CD4-positive, alpha-beta T cell (primary cell): ENCODE measurements around the gene CLEC5A. TPM values are rescaled to one million over a fixed set of nuclear protein-coding genes. Genes with fewer than 3 reads are reported as not detected.
A peak's percentile ranks its signal among the peaks of the same experiment; 100 is the strongest.

Source experiments
- ATAC-seq: fragments of 200-7000 bp; cut with Tn5 transposase; one replicate; pipeline ENCODE4 v1.10.0; 2022; ENCODE audit warnings: mild to moderate bottlenecking; ENCODE audit not compliant: poor library complexity
- CTCF ChIA-PET: fragments of 350-600 bp; sonication (Branson Sonifier 250); formaldehyde crosslinking; loops from one replicate; lab custom pipeline; 2021; ENCODE audit warnings: antibody characterized with exemption, inconsistent platforms; lab: Charles Lee
- POLR2A ChIA-PET: fragments of 350-600 bp; sonication (Branson Sonifier 250); formaldehyde crosslinking; loops from one replicate; lab custom pipeline; 2021; ENCODE audit warnings: antibody characterized with exemption, inconsistent platforms; lab: Charles Lee
- DNase-seq, 14 experiments: peaks; one replicate each; pipeline ENCODE4 v3.0.0-alpha.2; 2013 to 2020; ENCODE audit warnings: mixed read lengths in 2 of 14
- H3K27ac ChIP-seq, 2 donors: one replicate each; pipeline versions ENCODE4 v1.5.1 to v1.7.0; 2013; ENCODE audit warnings: low read length in 2 of 2, low read depth in 1 of 2, mild to moderate bottlenecking in 1 of 2
- H3K27me3 ChIP-seq, 2 experiments: 1 replicate in 1 of 2; 2 replicates in 1 of 2; pipeline versions ENCODE4 v1.6.1 to v1.7.0; 2013; ENCODE audit warnings: low read length in 2 of 2, control low read depth in 1 of 2, mild to moderate bottlenecking in 1 of 2, moderate library complexity in 1 of 2; ENCODE audit not compliant: insufficient read depth in 2 of 2, control insufficient read depth in 1 of 2
- H3K36me3 ChIP-seq: one replicate; pipeline ENCODE4 v1.6.1; 2013; ENCODE audit warnings: low read length, control low read depth; ENCODE audit not compliant: insufficient read depth
- H3K4me1 ChIP-seq: one replicate; pipeline ENCODE4 v1.6.1; 2013; ENCODE audit warnings: low read length, control low read depth; ENCODE audit not compliant: insufficient read depth
- H3K4me3 ChIP-seq: one replicate; pipeline ENCODE4 v1.5.1; 2013; ENCODE audit warnings: mild to moderate bottlenecking, low read length, moderate library complexity
- H3K9me3 ChIP-seq, 2 experiments: 1 replicate in 1 of 2; 2 replicates in 1 of 2; pipeline versions ENCODE4 v1.6.1 to v1.7.0; 2013; ENCODE audit warnings: low read length in 2 of 2, mild to moderate bottlenecking in 2 of 2, control low read depth in 1 of 2, moderate library complexity in 1 of 2; ENCODE audit not compliant: control insufficient read depth in 1 of 2, insufficient read depth in 1 of 2
- H3K27ac Mint-ChIP-seq: one replicate; pipeline ENCODE4 v1.8.0; 2020; ENCODE audit warnings: mixed read lengths
- H3K27me3 Mint-ChIP-seq: one replicate; pipeline ENCODE4 v1.8.0; 2021; ENCODE audit warnings: mixed read lengths
- H3K36me3 Mint-ChIP-seq: one replicate; pipeline ENCODE4 v1.8.0; 2021; ENCODE audit warnings: low read depth, mixed read lengths
- H3K4me1 Mint-ChIP-seq: one replicate; pipeline ENCODE4 v1.8.0; 2021; ENCODE audit warnings: low read depth, mixed read lengths
- H3K4me3 Mint-ChIP-seq: one replicate; pipeline ENCODE4 v1.8.0; 2020; ENCODE audit warnings: mild to moderate bottlenecking, mixed read lengths
- H3K9me3 Mint-ChIP-seq: one replicate; pipeline ENCODE4 v1.8.0; 2020; ENCODE audit warnings: mixed read lengths
- CTCF ChIP-seq: fragments of 200-600 bp; IDR thresholded peaks from one replicate; pipeline ENCODE4 v1.8.0; 2022; ENCODE audit warnings: antibody characterized with exemption, mild to moderate bottlenecking
- intact Hi-C, 2 experiments: fragments of 100-400 bp; cut with DNase I in 1 of 2; cut with micrococcal nuclease in 1 of 2; formaldehyde crosslinking; loops; one replicate each; pipeline versions ENCODE4 v1.15.1 to v1.9.0; 2023 to 2025; cut with DNase I, micrococcal nuclease
- total RNA-seq, 174 experiments: library from RNA in 2 of 174; stranded (reverse) in 2 of 174; gene quantifications; one replicate each; pipeline ENCODE4 v1.2.3 and lab custom pipeline; 2021 to 2026

CLEC5A gene
- total RNA-seq, 2 experiments from 2014 or later, result not detected

GRCh38 chr7:141941075-141941474 lies 5.7 kb downstream of the CLEC5A start:
- Histone ChIP-seq H3K27me3 (no peaks in the 10 kb centered on the region), H3K9me3 (peaks cover 4 to 9% of the 10 kb centered on the region in 2 experiments), H3K4me3 (no peak overlapping the region), H3K4me1 (no peaks in the 10 kb centered on the region), H3K36me3 (no peaks in the 10 kb centered on the region), H3K27ac (no peak overlapping the region)
- no peak overlapping the region for H3K4me3 Mint-ChIP-seq
- DNase-seq (no peak), ATAC-seq (no peak)
- CTCF ChIA-PET, result no interaction called here
- no peaks in the 10 kb centered on the region for H3K27me3 Mint-ChIP-seq
- no peaks in the 10 kb centered on the region for H3K4me1 Mint-ChIP-seq
- H3K36me3 Mint-ChIP-seq, result no peaks in the 10 kb centered on the region
- POLR2A ChIA-PET, result no interaction called here
- intact Hi-C loops, result no loop called here
- H3K27ac Mint-ChIP-seq, result no peak overlapping the region
- TF ChIP-seq CTCF, result no peak
- H3K9me3 Mint-ChIP-seq, result peaks cover 16% of the 10 kb centered on the region

- DNase-seq (no peak), ATAC-seq (no peak)
- Mint-ChIP-seq H3K27me3 (peaks cover 11% of the 10 kb centered on the region), H3K4me1 (no peaks in the 10 kb centered on the region), H3K36me3 (no peaks in the 10 kb centered on the region), H3K4me3 (no peak overlapping the region), H3K27ac (no peak overlapping the region), H3K9me3 (no peaks in the 10 kb centered on the region)
- Histone ChIP-seq H3K4me1 (no peaks in the 10 kb centered on the region), H3K36me3 (no peaks in the 10 kb centered on the region), H3K9me3 (no peaks in the 10 kb centered on the region), H3K27me3 (peaks cover 0 to 2% of the 10 kb centered on the region in 2 experiments), H3K4me3 (no peak overlapping the region), H3K27ac (no peak overlapping the region)
- POLR2A ChIA-PET, result no interaction called here
- intact Hi-C loops, result no loop called here
- CTCF ChIA-PET, result no interaction called here
- no peak for TF ChIP-seq CTCF
Measured at GRCh38 chr7:141930211-141930610, 16.6 kb downstream of the CLEC5A start.

GRCh38 chr7:141928845-141929195 lies 18.0 kb downstream of the CLEC5A start:
- H3K9me3 ChIP-seq, result no peaks in the 10 kb centered on the region
- intact Hi-C loops, result no loop called here
- ATAC-seq (no peak), DNase-seq (peak in 2 of 14 experiments; percentile 13 to 20)
- POLR2A ChIA-PET, result no interaction called here
- H3K4me3 ChIP-seq, result no peak overlapping the region
- Mint-ChIP-seq H3K4me3 (no peak overlapping the region), H3K36me3 (no peaks in the 10 kb centered on the region), H3K4me1 (no peaks in the 10 kb centered on the region), H3K27me3 (peaks cover 11% of the 10 kb centered on the region), H3K27ac (no peak overlapping the region), H3K9me3 (no peaks in the 10 kb centered on the region)
- CTCF ChIA-PET, result no interaction called here
- no peaks in the 10 kb centered on the region for H3K36me3 ChIP-seq
- H3K27ac ChIP-seq, result no peak overlapping the region
- H3K4me1 ChIP-seq, result no peaks in the 10 kb centered on the region
- no peak for TF ChIP-seq CTCF
- H3K27me3 ChIP-seq, result peaks cover 0 to 2% of the 10 kb centered on the region in 2 experiments
